K562 (cell line): Measurements from ENCODE around the gene AP2M1. TPM values are rescaled to one million over a fixed set of nuclear protein-coding genes. Genes with fewer than 3 reads are reported as not detected.

Experiments
- BDP1 ChIP-seq: IDR thresholded peaks from 3 replicates; pipeline ENCODE4 v1.6.1; 2011; ENCODE audit not compliant: insufficient read length, insufficient read depth
- CREM ChIP-seq: IDR thresholded peaks from 2 replicates; pipeline ENCODE4 v1.6.1; 2014; ENCODE audit warnings: antibody characterized with exemption, low read depth
- FOXJ3 ChIP-seq: sonication (generic); formaldehyde crosslinking; IDR thresholded peaks from 2 replicates; pipeline ENCODE4 v1.4.0; 2020; ENCODE audit warnings: mild to moderate bottlenecking, missing genetic modification reagents
- GABPB1 ChIP-seq: sonication (generic); formaldehyde crosslinking; IDR thresholded peaks from 2 replicates; pipeline ENCODE4 v1.8.0; 2022; ENCODE audit warnings: mild to moderate bottlenecking, missing genetic modification reagents
- MTA1 ChIP-seq: fragments of 450-650 bp; IDR thresholded peaks from 2 replicates; pipeline ENCODE4 v1.6.1; 2017; ENCODE audit warnings: borderline replicate concordance
- MTF1 ChIP-seq: fragments of 250-450 bp; sonication (Bioruptor Pico); IDR thresholded peaks from 2 replicates; pipeline ENCODE4 v1.9.0; 2021; ENCODE audit warnings: moderate library complexity, mild to moderate bottlenecking, inconsistent platforms, borderline replicate concordance
- POLR2B ChIP-seq: fragments of 450-650 bp; IDR thresholded peaks from 2 replicates; pipeline ENCODE4 v1.6.1; 2018; ENCODE audit warnings: low read depth; ENCODE audit not compliant: partially characterized antibody
- SMAD3 ChIP-seq: fragments of 450-650 bp; formaldehyde crosslinking; conservative IDR thresholded peaks from 2 replicates; pipeline ENCODE4 v1.4.0; 2020; ENCODE audit warnings: mild to moderate bottlenecking
- ZNF282 ChIP-seq: sonication (generic); formaldehyde crosslinking; IDR thresholded peaks from 2 replicates; pipeline ENCODE4 v1.8.1; 2023; ENCODE audit warnings: missing genetic modification reagents
- ZNF354B ChIP-seq: fragments of 250-450 bp; sonication (Bioruptor Pico); IDR thresholded peaks from 2 replicates; pipeline ENCODE4 v1.4.0; 2020
- ZNF77 ChIP-seq: fragments of 250-450 bp; sonication (Bioruptor Pico); IDR thresholded peaks from 2 replicates; pipeline ENCODE4 v1.5.0; 2020
- ZSCAN29 ChIP-seq: fragments of 450-650 bp; IDR thresholded peaks from 2 replicates; pipeline ENCODE4 v1.6.1; 2017
- polyA plus RNA-seq, 8 experiments: library from polyadenylated mRNA; depleted of rRNA in 4 of 8; stranded (reverse) in 5 of 8; unstranded in 3 of 8; fragments of >200 nt; fragmentation: Nextera tagmentation in 2 of 8; fragmentation: Illumina TruSeq in 1 of 8; extraction: Ambion mirVana in 2 of 8; extraction: Trizol in 1 of 8; gene quantifications; 2 replicates each; pipeline versions ENCODE4 v1.2.1 to v1.2.3, GENCODE V29; 2011 to 2014; ENCODE audit warnings: inconsistent platforms in 1 of 8, missing spikeins in 1 of 8
- total RNA-seq, 7 experiments: library from RNA; depleted of rRNA in 6 of 7; stranded (reverse); fragments of >200 nt in 6 of 7; fragmentation: Illumina TruSeq in 2 of 7; extraction: Trizol in 2 of 7; gene quantifications; 2 replicates each; pipeline versions ENCODE4 v1.2.1 to v1.2.3, GENCODE V29; 2011 to 2021; ENCODE audit warnings: low replicate concordance in 1 of 7
- TF ChIP-seq, protein P1 (sequence below): fragments of 450-650 bp; formaldehyde crosslinking; IDR thresholded peaks from 2 replicates; pipeline ENCODE4 v1.4.0; 2022; ENCODE audit warnings: mild to moderate bottlenecking, moderate library complexity
- TF ChIP-seq, protein P2 (sequence below), 2 experiments: IDR thresholded peaks in 1 of 2; conservative IDR thresholded peaks in 1 of 2; 2 replicates each; pipeline ENCODE4 v1.6.1; 2016; ENCODE audit warnings: low read depth in 2 of 2, mild to moderate bottlenecking in 1 of 2, missing compliant biosample characterization in 1 of 2, missing genetic modification characterization in 1 of 2, moderate library complexity in 1 of 2
- TF ChIP-seq, protein P3 (sequence below): fragments of 450-650 bp; IDR thresholded peaks from 2 replicates; pipeline ENCODE4 v1.6.1; 2017; ENCODE audit warnings: antibody characterized with exemption, mild to moderate bottlenecking
- TF ChIP-seq, protein P4 (sequence below): sonication (generic); formaldehyde crosslinking; IDR thresholded peaks from 2 replicates; pipeline ENCODE4 v1.8.0; 2022; ENCODE audit warnings: mild to moderate bottlenecking, missing genetic modification reagents

AP2M1 gene
- total and polyA plus RNA-seq, 9 of the 15 experiments (the other 6 are each of a cell fraction or from before 2014, with no cell fraction given): 118 to 505 (median 296) TPM

DNA sequence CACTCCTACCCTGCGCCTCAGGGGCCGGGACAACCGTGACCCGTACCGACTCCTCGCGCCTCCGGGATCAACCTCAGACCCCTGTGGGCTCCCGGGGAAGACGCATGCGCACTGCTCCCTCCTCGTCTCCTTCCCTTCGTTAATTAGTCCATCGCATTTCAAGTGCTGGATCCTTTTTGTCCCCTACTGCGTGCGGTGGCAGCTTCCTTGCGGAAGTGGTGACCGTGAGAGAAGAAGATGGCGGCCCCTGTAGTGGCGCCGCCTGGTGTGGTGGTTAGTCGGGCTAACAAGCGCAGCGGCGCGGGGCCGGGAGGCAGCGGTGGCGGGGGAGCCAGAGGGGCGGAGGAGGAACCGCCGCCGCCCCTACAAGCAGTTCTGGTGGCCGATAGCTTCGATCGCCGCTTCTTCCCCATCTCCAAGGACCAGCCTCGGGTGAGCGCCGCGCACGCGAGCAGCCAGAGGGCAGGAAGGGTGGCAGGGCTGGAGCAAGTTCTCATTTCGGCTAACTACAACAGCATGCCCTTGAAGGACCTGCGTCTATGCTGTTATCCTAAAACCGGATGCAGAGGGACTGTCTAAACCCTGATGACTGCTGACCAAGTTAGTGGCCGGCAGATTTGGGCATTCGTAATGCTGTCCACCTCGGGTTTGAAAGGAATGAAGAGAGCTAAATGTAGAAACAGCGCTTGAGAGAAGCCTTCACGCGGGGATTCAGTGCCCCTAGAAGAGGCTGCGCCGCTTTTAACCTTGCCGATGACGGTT is 39.3 kb upstream of the AP2M1 start, which contains the start of gene EIF2B5 (continued):
- TF ChIP-seq GABPB1 (CRISPR knock-in tag) (peak; percentile 87; the same call in 1 of the 2 replicates), BDP1 (no peak), ZNF77 (no peak), CREM (peak; percentile 82), ZNF354B (CRISPR knock-in tag) (no peak), FOXJ3 (no peak), ZSCAN29 (peak; percentile 95), MTA1 (no peak), ZNF282 (CRISPR knock-in tag) (no peak), MTF1 (CRISPR knock-in tag) (no peak), SMAD3 (peak; percentile 27; the same call in 1 of the 2 replicates), POLR2B (peak; percentile 82)
- TF ChIP-seq, protein P1, sequence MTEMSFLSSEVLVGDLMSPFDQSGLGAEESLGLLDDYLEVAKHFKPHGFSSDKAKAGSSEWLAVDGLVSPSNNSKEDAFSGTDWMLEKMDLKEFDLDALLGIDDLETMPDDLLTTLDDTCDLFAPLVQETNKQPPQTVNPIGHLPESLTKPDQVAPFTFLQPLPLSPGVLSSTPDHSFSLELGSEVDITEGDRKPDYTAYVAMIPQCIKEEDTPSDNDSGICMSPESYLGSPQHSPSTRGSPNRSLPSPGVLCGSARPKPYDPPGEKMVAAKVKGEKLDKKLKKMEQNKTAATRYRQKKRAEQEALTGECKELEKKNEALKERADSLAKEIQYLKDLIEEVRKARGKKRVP (CRISPR knock-in tag): 0 out of 2 replicates have a peak, but pooled peaks have one; percentile 11
- TF ChIP-seq, protein P2, sequence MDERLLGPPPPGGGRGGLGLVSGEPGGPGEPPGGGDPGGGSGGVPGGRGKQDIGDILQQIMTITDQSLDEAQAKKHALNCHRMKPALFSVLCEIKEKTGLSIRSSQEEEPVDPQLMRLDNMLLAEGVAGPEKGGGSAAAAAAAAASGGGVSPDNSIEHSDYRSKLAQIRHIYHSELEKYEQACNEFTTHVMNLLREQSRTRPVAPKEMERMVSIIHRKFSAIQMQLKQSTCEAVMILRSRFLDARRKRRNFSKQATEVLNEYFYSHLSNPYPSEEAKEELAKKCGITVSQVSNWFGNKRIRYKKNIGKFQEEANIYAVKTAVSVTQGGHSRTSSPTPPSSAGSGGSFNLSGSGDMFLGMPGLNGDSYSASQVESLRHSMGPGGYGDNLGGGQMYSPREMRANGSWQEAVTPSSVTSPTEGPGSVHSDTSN (CRISPR knock-in tag; IDR thresholded peaks at IDR 0.05; ENCODE audit: low read depth): no peak
- TF ChIP-seq, protein P2 (tag; conservative IDR thresholded peaks at IDR 0.05; ENCODE audit: low read depth): no peak
- TF ChIP-seq, protein P3, sequence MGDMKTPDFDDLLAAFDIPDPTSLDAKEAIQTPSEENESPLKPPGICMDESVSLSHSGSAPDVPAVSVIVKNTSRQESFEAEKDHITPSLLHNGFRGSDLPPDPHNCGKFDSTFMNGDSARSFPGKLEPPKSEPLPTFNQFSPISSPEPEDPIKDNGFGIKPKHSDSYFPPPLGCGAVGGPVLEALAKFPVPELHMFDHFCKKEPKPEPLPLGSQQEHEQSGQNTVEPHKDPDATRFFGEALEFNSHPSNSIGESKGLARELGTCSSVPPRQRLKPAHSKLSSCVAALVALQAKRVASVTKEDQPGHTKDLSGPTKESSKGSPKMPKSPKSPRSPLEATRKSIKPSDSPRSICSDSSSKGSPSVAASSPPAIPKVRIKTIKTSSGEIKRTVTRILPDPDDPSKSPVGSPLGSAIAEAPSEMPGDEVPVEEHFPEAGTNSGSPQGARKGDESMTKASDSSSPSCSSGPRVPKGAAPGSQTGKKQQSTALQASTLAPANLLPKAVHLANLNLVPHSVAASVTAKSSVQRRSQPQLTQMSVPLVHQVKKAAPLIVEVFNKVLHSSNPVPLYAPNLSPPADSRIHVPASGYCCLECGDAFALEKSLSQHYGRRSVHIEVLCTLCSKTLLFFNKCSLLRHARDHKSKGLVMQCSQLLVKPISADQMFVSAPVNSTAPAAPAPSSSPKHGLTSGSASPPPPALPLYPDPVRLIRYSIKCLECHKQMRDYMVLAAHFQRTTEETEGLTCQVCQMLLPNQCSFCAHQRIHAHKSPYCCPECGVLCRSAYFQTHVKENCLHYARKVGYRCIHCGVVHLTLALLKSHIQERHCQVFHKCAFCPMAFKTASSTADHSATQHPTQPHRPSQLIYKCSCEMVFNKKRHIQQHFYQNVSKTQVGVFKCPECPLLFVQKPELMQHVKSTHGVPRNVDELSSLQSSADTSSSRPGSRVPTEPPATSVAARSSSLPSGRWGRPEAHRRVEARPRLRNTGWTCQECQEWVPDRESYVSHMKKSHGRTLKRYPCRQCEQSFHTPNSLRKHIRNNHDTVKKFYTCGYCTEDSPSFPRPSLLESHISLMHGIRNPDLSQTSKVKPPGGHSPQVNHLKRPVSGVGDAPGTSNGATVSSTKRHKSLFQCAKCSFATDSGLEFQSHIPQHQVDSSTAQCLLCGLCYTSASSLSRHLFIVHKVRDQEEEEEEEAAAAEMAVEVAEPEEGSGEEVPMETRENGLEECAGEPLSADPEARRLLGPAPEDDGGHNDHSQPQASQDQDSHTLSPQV: no peak
- TF ChIP-seq, protein P4, sequence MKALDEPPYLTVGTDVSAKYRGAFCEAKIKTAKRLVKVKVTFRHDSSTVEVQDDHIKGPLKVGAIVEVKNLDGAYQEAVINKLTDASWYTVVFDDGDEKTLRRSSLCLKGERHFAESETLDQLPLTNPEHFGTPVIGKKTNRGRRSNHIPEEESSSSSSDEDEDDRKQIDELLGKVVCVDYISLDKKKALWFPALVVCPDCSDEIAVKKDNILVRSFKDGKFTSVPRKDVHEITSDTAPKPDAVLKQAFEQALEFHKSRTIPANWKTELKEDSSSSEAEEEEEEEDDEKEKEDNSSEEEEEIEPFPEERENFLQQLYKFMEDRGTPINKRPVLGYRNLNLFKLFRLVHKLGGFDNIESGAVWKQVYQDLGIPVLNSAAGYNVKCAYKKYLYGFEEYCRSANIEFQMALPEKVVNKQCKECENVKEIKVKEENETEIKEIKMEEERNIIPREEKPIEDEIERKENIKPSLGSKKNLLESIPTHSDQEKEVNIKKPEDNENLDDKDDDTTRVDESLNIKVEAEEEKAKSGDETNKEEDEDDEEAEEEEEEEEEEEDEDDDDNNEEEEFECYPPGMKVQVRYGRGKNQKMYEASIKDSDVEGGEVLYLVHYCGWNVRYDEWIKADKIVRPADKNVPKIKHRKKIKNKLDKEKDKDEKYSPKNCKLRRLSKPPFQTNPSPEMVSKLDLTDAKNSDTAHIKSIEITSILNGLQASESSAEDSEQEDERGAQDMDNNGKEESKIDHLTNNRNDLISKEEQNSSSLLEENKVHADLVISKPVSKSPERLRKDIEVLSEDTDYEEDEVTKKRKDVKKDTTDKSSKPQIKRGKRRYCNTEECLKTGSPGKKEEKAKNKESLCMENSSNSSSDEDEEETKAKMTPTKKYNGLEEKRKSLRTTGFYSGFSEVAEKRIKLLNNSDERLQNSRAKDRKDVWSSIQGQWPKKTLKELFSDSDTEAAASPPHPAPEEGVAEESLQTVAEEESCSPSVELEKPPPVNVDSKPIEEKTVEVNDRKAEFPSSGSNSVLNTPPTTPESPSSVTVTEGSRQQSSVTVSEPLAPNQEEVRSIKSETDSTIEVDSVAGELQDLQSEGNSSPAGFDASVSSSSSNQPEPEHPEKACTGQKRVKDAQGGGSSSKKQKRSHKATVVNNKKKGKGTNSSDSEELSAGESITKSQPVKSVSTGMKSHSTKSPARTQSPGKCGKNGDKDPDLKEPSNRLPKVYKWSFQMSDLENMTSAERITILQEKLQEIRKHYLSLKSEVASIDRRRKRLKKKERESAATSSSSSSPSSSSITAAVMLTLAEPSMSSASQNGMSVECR: peak; percentile 94
